Esophagus muscularis mucosa (tissue), 3 donors: ENCODE results near the gene HADHA.

Source experiments
- CTCF ChIP-seq, 3 experiments: fragments of 200-600 bp in 2 of 3; fragments of 450-650 bp in 1 of 3; sonication (generic) in 2 of 3; IDR thresholded peaks; one replicate each; pipeline ENCODE4 v1.5.1; 2017 to 2019; ENCODE audit warnings: antibody characterized with exemption in 3 of 3, mild to moderate bottlenecking in 2 of 3, moderate library complexity in 1 of 3
- POLR2A ChIP-seq: fragments of 450-650 bp; IDR thresholded peaks from one replicate; pipeline ENCODE4 v1.6.1; 2017; ENCODE audit warnings: antibody characterized with exemption, moderate library complexity, mild to moderate bottlenecking, low read depth

- no peak for TF ChIP-seq CTCF (IDR thresholded peaks at IDR 0.05)
- TF ChIP-seq POLR2A = no peak
Measured at GRCh38 chr2:26223018-26223417, 21.4 kb downstream of the HADHA start.
